Measurements from ENCODE around the gene DFFA. TPM values are rescaled to one million over a fixed set of nuclear protein-coding genes. Genes with fewer than 3 reads are reported as not detected.
"Not testable (repeated sequence)": the region's sequence is repeated elsewhere in the genome, so short reads cannot be mapped to it uniquely, and the experiment has no call there.

The DFFA gene
- total RNA-seq, 1 experiment from 2014 or later: 45.2 TPM

DNA sequence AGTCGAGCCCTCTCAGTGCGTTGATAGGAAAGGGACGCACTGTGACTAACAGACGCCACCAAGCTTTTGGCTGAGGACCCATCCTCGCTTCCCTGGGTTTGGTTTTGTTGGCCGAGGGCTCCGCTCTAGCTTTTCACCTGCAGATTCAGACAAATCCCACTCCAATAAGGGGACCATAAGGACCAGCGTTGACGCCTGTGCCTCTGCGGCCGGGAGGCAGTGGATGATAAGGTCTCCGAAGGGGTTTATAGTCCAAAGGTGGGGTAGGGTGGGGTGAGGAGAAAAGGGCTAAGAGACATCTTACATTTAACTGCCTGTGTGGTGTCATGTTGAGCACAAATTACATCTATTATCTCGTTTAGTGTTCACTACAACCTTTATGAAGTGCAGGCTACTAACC lies 3.2 kb upstream of the DFFA start:
- peaks cover 40% of the 10 kb centered on the region for H3K36me3 Mint-ChIP-seq (ENCODE audit: insufficient read depth, unreplicated experiment)
- CTCF ChIA-PET: interaction anchor here (0.6 to 0.7 kb wide), 3 partner anchors 45 to 749 kb away, joined by 3 to 4 read pairs (median 3); partner anchors contain the start of gene CENPS
- H3K9me3 Mint-ChIP-seq (ENCODE audit: low read depth, unreplicated experiment): no peaks in the 10 kb centered on the region
- TF ChIP-seq, protein P1, sequence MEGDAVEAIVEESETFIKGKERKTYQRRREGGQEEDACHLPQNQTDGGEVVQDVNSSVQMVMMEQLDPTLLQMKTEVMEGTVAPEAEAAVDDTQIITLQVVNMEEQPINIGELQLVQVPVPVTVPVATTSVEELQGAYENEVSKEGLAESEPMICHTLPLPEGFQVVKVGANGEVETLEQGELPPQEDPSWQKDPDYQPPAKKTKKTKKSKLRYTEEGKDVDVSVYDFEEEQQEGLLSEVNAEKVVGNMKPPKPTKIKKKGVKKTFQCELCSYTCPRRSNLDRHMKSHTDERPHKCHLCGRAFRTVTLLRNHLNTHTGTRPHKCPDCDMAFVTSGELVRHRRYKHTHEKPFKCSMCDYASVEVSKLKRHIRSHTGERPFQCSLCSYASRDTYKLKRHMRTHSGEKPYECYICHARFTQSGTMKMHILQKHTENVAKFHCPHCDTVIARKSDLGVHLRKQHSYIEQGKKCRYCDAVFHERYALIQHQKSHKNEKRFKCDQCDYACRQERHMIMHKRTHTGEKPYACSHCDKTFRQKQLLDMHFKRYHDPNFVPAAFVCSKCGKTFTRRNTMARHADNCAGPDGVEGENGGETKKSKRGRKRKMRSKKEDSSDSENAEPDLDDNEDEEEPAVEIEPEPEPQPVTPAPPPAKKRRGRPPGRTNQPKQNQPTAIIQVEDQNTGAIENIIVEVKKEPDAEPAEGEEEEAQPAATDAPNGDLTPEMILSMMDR (IDR thresholded peaks at IDR 0.05; ENCODE audit: unreplicated experiment): no peak
- peak overlapping the region; percentile 58 for H3K27ac Mint-ChIP-seq (ENCODE audit: unreplicated experiment)
- DNase-seq: no peak
- no TSS peak for BruUV-seq (replicated peaks)
- intact Hi-C loops (cut with micrococcal nuclease; ENCODE audit: unreplicated experiment): no loop called here
- H3K27me3 Mint-ChIP-seq (ENCODE audit: unreplicated experiment): no peaks in the 10 kb centered on the region
- H3K4me1 Mint-ChIP-seq (ENCODE audit: low read depth, unreplicated experiment): no peaks in the 10 kb centered on the region
- H3K4me3 Mint-ChIP-seq (ENCODE audit: low read depth, unreplicated experiment): peak overlapping the region; percentile 83

DNA sequence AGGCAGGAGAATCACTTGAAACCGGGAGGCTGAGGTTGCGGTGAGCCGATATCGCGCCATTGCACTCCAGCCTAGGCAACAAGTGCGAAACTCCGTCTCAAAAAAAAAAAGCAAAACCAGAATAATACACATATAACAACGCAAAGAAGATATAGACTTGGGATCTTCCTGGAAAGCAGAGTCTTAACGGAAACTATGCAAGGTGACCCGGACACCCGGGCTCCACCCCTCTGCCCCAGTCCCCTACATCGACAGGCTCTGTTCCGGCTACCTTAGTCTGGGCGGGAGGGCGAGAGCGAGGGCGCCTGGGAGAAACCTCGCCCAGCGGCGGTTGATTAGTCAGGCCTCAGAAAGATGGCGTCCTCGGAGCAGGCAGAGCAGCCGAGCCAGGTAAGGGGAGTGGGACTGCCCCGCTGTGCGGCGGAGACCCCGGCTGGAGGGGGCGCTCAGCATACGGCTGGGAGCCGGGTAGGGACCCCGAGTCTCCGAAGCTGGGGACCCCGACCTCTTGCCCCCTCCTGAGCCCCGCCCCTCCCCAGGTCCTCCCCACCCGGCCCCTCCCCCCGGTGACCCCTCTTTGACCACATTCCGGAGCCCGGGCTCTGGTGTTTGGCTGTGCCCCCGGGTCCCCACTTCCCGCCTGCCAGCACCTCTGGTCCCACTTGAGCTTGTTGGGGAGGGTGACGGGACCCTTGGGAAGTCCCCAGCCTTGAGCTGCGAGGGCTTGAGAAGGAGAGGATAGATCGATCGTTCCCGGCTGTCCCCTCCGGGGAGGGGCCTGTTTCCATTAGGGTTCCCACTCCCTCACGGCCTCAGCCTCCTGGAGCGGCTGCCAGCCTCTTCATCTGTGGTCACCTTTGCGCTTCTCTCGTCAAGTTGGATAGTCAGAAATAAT lies 2.5 kb upstream of the DFFA start, which contains the start of gene PEX14:
Gene PEX14 (plus strand): TSS at position 338 of the 895 bp plus-strand sequence. CDS start 17 bp downstream, at position 355.
- H3K36me3 Mint-ChIP-seq (ENCODE audit: insufficient read depth, unreplicated experiment): peaks cover 40% of the 10 kb centered on the region

GRCh38 chr1:10474309-10474612 lies 1.9 kb upstream of the DFFA start:
- not testable (repeated sequence) for H3K27ac Mint-ChIP-seq (ENCODE audit: unreplicated experiment)

More for the DNA sequence above, 2.5 kb upstream of the DFFA start, which contains the start of gene PEX14:
- Mint-ChIP-seq H3K9me3 (ENCODE audit: low read depth, unreplicated experiment) (no peaks in the 10 kb centered on the region), H3K4me3 (ENCODE audit: low read depth, unreplicated experiment) (peak within 1 kb of the TSS; percentile 83), H3K27ac (ENCODE audit: unreplicated experiment) (peak within 1 kb of the TSS; percentile 58), H3K27me3 (ENCODE audit: unreplicated experiment) (no peaks in the 10 kb centered on the region), H3K4me1 (ENCODE audit: low read depth, unreplicated experiment) (no peaks in the 10 kb centered on the region)
- BruUV-seq (replicated peaks): no TSS peak
- DNase-seq: peak; percentile 85
- intact Hi-C loops (cut with micrococcal nuclease; ENCODE audit: unreplicated experiment): no loop called here
- TF ChIP-seq, protein P1 (IDR thresholded peaks at IDR 0.05; ENCODE audit: unreplicated experiment): no peak
- CTCF ChIA-PET: interaction anchor here (0.6 to 0.7 kb wide), 3 partner anchors 45 to 750 kb away, joined by 3 to 4 read pairs (median 3); partner anchors contain the start of gene CENPS

DNA sequence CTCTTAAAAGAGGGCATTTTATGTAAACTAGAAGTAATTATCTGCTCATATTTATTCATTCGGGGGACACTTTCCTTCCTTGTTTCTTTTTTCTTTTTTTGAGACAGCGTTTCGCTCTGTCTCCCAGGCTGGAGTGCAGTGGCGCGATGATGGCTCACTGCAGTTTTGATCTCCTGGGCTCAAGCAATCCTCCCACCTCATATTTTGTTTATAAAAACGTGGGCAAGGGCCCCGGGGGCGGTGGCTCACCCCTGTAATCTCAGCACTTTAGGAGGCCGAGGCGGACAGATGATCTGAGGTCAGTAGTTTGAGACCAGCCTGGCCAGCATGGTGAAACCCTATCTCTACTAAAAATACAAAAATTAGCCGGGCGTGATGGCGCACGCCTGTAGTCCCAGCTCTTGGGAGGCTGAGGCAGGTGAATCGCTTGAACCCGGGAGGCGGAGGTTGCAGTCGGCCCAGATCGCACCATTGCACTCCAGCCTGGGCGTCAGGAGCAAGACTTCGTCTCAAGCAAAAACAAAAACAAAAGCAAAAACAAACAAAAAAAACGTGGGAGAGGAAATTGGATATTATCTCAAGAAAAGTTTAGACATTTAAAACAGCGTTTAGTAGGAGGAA lies 926 bp upstream of the DFFA start:
- TF ChIP-seq, protein P1 (IDR thresholded peaks at IDR 0.05; ENCODE audit: unreplicated experiment): no peak
- CTCF ChIA-PET: interaction anchor here (0.6 kb wide), 1 partner anchor 43 kb away, joined by 3 read pairs; the partner anchor contains the start of gene CENPS
- Mint-ChIP-seq H3K9me3 (ENCODE audit: low read depth, unreplicated experiment) (no peaks in the 10 kb centered on the region), H3K4me1 (ENCODE audit: low read depth, unreplicated experiment) (no peaks in the 10 kb centered on the region), H3K36me3 (ENCODE audit: insufficient read depth, unreplicated experiment) (peaks cover 41% of the 10 kb centered on the region), H3K27ac (ENCODE audit: unreplicated experiment) (no peak overlapping the region), H3K27me3 (ENCODE audit: unreplicated experiment) (no peaks in the 10 kb centered on the region), H3K4me3 (ENCODE audit: low read depth, unreplicated experiment) (peak overlapping the region; percentile 96)
- no peak for DNase-seq
- no TSS peak for BruUV-seq (replicated peaks)
- intact Hi-C loops (cut with micrococcal nuclease; ENCODE audit: unreplicated experiment): no loop called here

More at GRCh38 chr1:10474309-10474612, 1.9 kb upstream of the DFFA start:
- CTCF ChIA-PET; intact Hi-C loops (cut with micrococcal nuclease; ENCODE audit: unreplicated experiment); BruUV-seq (replicated peaks); H3K27me3 Mint-ChIP-seq (ENCODE audit: unreplicated experiment); H3K9me3 Mint-ChIP-seq (ENCODE audit: low read depth, unreplicated experiment); H3K4me1 Mint-ChIP-seq (ENCODE audit: low read depth, unreplicated experiment); DNase-seq: not testable (repeated sequence)
- H3K36me3 Mint-ChIP-seq (ENCODE audit: insufficient read depth, unreplicated experiment): peaks cover 44% of the 10 kb centered on the region
- peak overlapping the region; percentile 83 for H3K4me3 Mint-ChIP-seq (ENCODE audit: low read depth, unreplicated experiment)
